ENCODE measurements around the gene CBR1.

CBR1 gene

GRCh38 chr21:36029309-36029708, 40.5 kb upstream of the CBR1 start:
- no peak for TF ChIP-seq CTCF (IDR thresholded peaks at IDR 0.05)

DNA sequence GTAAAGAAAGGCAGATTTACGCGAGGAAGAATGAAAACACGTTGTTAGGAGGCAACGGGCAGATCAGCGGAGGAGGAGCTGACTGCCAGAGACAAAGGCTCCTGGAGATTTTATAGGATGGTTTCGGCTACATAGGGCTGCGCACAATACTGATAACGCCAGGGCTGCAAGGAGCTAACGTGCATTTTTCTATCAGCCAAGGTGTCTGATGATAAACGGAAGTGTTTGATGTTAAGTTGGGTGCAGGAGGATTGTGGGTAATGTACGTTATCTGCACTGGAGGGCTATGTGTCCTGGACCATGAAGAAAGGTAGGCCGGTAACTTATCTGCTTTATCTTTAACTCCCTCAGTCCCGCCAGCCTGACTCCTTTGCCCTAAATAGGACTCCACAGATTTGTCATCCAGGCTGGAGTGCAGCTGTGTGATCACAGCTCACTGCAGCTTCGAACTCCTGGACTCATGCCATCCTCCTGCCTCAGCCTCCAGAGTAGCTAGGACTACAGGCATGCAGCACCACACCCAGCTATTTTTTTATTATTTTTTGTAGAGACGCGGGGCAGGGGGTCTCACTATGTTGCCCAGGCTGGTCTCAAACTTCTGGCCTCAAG, 39.1 kb upstream of the CBR1 start:
- TF ChIP-seq CTCF (IDR thresholded peaks at IDR 0.05), result no peak

- TF ChIP-seq CTCF (IDR thresholded peaks at IDR 0.05), result no peak
Measured at GRCh38 chr21:36032647-36033406, 37.0 kb upstream of the CBR1 start.

GRCh38 chr21:36034211-36034913, 35.5 kb upstream of the CBR1 start:
- TF ChIP-seq CTCF (IDR thresholded peaks at IDR 0.05), result no peak

GRCh38 chr21:36035381-36035791, 34.4 kb upstream of the CBR1 start:
- TF ChIP-seq CTCF (IDR thresholded peaks at IDR 0.05), result no peak

DNA sequence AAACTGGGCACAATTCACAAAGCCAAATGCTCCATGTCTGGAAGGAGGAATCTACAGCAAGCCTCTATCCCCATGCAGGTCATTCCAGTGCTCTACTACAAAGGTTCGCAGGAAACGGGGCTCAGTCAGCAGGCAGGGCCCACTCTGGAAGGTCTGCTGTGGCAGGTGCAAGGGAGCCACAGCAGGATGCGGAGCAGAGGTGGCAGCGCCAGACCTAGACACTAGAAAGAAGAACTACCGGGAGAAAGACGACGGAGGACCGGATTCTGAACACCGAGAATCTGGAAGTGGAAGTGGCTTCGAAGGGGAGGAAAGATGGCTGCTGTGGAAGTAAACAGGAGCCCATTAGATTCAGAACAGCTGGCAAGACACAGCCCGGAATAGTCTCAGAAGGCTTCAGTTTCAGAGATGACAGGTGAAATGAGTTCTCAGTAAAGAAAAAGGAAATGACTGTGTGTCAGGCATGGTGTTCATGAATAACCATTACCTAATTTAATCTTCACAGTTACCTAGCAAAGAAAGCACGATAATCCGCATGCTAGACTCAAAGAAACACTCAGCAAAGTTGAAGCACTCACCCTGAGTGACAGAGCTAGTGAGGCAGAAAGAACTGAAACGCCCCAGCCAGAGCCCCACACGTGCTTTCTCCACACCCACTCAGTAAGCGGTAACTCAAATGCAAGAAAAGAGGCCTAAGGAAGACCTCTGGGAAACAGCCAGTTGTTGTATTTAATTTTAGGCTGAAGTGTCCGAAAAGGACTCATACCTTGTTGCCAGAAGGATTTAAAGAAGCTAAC, 30.9 kb upstream of the CBR1 start:
- TF ChIP-seq CTCF (IDR thresholded peaks at IDR 0.05), result no peak

DNA sequence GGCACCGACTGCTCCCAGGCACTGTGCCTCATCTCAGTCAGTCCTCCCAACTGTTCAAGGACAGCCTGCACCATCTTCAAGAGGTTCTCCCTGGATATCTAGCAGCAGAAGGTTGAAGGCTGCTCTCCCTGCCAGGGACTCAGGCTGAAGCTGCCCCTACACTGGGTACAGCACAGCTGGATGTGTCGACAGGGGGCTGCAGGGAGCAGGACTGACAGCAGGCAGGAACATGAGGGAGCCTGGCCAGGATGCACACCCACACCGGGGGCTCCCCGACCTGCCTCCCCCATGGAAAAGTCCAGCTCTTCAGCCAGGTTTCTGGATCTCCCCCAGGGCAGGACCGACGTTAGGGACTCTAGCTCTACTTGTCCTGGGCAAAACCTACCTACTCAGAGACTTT, 30.0 kb upstream of the CBR1 start:
- TF ChIP-seq CTCF (IDR thresholded peaks at IDR 0.05), result no peak
